ENCODE results near the gene FMNL2. TPM values are rescaled to one million over a fixed set of nuclear protein-coding genes. Genes with fewer than 3 reads are reported as not detected.

The FMNL2 gene
- polyA plus RNA-seq, 1 donor from 2014 or later, result 86.5 TPM

DNA sequence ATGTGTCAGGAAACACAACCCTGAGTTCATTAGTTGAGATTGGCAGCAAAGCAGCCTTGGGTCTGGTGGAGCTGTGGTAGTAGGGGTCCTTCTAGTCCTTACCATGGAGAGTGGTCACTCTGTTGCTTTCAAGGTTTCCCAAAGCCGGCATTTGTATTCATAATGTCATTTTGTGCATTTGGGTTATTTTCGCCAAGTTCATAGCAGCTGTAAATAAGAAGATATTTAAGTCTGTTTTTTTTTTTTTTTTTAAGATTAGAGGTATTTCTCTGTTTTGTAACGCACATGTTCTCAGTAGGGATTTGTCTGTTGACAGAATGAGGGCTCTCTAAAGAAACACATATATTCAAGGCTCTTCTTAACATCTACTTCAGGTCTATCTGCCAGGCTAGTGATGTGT, 268.2 kb downstream of the FMNL2 start:
- Histone ChIP-seq H4K20me1 (ENCODE audit: insufficient read depth) (no peaks in the 10 kb centered on the region), H3K36me3 (ENCODE audit: insufficient read depth, low read length) (no peaks in the 10 kb centered on the region), H3K79me2 (replicated peaks; ENCODE audit: insufficient read depth, low read length) (no peaks in the 10 kb centered on the region), H3K9ac (ENCODE audit: low read length) (no peak overlapping the region), H3K9me3 (ENCODE audit: low read length) (no peaks in the 10 kb centered on the region), H3K27me3 (ENCODE audit: insufficient read depth, low read depth, low read length) (no peaks in the 10 kb centered on the region), H3K27ac (ENCODE audit: low read length) (no peak overlapping the region), H3K4me2 (ENCODE audit: low read length) (no peak overlapping the region), H3K4me3 (ENCODE audit: low read length) (no peak overlapping the region), H3K9me2 (ENCODE audit: insufficient read depth, low read length) (no peaks in the 10 kb centered on the region), H2AFZ (ENCODE audit: low read depth, low read length) (no peak overlapping the region), H3F3A (ENCODE audit: insufficient read depth, low read length, poor library complexity, severe bottlenecking) (no peaks in the 10 kb centered on the region)
- no peak for TF ChIP-seq SMC3 (conservative IDR thresholded peaks at IDR 0.05; ENCODE audit: poor library complexity)
- TF ChIP-seq, protein P1, sequence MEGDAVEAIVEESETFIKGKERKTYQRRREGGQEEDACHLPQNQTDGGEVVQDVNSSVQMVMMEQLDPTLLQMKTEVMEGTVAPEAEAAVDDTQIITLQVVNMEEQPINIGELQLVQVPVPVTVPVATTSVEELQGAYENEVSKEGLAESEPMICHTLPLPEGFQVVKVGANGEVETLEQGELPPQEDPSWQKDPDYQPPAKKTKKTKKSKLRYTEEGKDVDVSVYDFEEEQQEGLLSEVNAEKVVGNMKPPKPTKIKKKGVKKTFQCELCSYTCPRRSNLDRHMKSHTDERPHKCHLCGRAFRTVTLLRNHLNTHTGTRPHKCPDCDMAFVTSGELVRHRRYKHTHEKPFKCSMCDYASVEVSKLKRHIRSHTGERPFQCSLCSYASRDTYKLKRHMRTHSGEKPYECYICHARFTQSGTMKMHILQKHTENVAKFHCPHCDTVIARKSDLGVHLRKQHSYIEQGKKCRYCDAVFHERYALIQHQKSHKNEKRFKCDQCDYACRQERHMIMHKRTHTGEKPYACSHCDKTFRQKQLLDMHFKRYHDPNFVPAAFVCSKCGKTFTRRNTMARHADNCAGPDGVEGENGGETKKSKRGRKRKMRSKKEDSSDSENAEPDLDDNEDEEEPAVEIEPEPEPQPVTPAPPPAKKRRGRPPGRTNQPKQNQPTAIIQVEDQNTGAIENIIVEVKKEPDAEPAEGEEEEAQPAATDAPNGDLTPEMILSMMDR (IDR thresholded peaks at IDR 0.05; ENCODE audit: poor library complexity, severe bottlenecking), result no peak
- TF ChIP-seq POLR2AphosphoS5 (IDR thresholded peaks at IDR 0.05), result no peak
- no peak for TF ChIP-seq TAF1 (IDR thresholded peaks at IDR 0.05; ENCODE audit: low read depth)
- TF ChIP-seq, protein P2, sequence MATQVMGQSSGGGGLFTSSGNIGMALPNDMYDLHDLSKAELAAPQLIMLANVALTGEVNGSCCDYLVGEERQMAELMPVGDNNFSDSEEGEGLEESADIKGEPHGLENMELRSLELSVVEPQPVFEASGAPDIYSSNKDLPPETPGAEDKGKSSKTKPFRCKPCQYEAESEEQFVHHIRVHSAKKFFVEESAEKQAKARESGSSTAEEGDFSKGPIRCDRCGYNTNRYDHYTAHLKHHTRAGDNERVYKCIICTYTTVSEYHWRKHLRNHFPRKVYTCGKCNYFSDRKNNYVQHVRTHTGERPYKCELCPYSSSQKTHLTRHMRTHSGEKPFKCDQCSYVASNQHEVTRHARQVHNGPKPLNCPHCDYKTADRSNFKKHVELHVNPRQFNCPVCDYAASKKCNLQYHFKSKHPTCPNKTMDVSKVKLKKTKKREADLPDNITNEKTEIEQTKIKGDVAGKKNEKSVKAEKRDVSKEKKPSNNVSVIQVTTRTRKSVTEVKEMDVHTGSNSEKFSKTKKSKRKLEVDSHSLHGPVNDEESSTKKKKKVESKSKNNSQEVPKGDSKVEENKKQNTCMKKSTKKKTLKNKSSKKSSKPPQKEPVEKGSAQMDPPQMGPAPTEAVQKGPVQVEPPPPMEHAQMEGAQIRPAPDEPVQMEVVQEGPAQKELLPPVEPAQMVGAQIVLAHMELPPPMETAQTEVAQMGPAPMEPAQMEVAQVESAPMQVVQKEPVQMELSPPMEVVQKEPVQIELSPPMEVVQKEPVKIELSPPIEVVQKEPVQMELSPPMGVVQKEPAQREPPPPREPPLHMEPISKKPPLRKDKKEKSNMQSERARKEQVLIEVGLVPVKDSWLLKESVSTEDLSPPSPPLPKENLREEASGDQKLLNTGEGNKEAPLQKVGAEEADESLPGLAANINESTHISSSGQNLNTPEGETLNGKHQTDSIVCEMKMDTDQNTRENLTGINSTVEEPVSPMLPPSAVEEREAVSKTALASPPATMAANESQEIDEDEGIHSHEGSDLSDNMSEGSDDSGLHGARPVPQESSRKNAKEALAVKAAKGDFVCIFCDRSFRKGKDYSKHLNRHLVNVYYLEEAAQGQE (IDR thresholded peaks at IDR 0.05; ENCODE audit: borderline replicate concordance), result no peak
- no peak for TF ChIP-seq EP300 (conservative IDR thresholded peaks at IDR 0.05; ENCODE audit: poor library complexity, severe bottlenecking)
- TF ChIP-seq MXI1 (conservative IDR thresholded peaks at IDR 0.05; ENCODE audit: poor library complexity, severe bottlenecking), result no peak
- TF ChIP-seq RAD21 (conservative IDR thresholded peaks at IDR 0.05), result no peak
- no peak for TF ChIP-seq EZH2 (IDR thresholded peaks at IDR 0.05; ENCODE audit: borderline replicate concordance, insufficient read depth, low read length, poor library complexity, severe bottlenecking)

- H3K9me3 ChIP-seq (ENCODE audit: low read length), result no peaks in the 10 kb centered on the region
- H2AFZ ChIP-seq (ENCODE audit: low read depth, low read length), result no peak overlapping the region
- no peaks in the 10 kb centered on the region for H3K79me2 ChIP-seq (replicated peaks; ENCODE audit: insufficient read depth, low read length)
- no peaks in the 10 kb centered on the region for H3K27me3 ChIP-seq (ENCODE audit: insufficient read depth, low read depth, low read length)
- H4K20me1 ChIP-seq (ENCODE audit: insufficient read depth), result no peaks in the 10 kb centered on the region
- no peak overlapping the region for H3K9ac ChIP-seq (ENCODE audit: low read length)
- TF ChIP-seq MXI1 (conservative IDR thresholded peaks at IDR 0.05; ENCODE audit: poor library complexity, severe bottlenecking) (no peak), RAD21 (conservative IDR thresholded peaks at IDR 0.05) (no peak), EZH2 (IDR thresholded peaks at IDR 0.05; ENCODE audit: borderline replicate concordance, insufficient read depth, low read length, poor library complexity, severe bottlenecking) (no peak)
- TF ChIP-seq, protein P2 (IDR thresholded peaks at IDR 0.05; ENCODE audit: borderline replicate concordance), result no peak
- no peak overlapping the region for H3K4me2 ChIP-seq (ENCODE audit: low read length)
- no peak overlapping the region for H3K4me3 ChIP-seq (ENCODE audit: low read length)
- H3K36me3 ChIP-seq (ENCODE audit: insufficient read depth, low read length), result peaks cover 4% of the 10 kb centered on the region
- H3K9me2 ChIP-seq (ENCODE audit: insufficient read depth, low read length), result no peaks in the 10 kb centered on the region
- H3K27ac ChIP-seq (ENCODE audit: low read length), result no peak overlapping the region
- no peaks in the 10 kb centered on the region for H3F3A ChIP-seq (ENCODE audit: insufficient read depth, low read length, poor library complexity, severe bottlenecking)
Observed at GRCh38 chr2:152606081-152606480, 271.1 kb downstream of the FMNL2 start.
